Measurements from ENCODE around the gene SPTA1. TPM values are rescaled to one million over a fixed set of nuclear protein-coding genes. Genes with fewer than 3 reads are reported as not detected.

Gene SPTA1
- total and polyA plus RNA-seq, 2 of the 8 experiments (the other 6 are each of a cell fraction or from before 2014, with no cell fraction given) = not detected

DNA sequence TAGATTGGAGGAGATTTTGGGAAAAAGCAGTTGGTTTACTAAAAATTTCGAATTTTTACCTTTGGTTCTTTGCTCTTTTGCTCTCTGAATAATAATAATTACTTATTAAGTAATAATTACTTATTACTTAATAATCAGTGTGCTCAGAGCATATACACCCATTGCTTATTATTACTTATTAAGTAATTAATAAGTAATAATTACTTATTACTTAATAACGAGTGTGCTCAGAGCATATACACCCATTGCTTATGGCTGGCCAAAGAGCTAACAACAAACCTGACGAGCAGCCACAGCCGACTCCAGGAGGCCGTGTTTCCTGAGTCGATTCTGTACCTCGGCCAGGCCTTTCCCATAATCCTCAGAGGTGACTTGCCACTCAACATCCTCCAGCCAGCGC is 20.5 kb downstream of the SPTA1 start:
- no peak overlapping the region for H2AFZ ChIP-seq (ENCODE audit: low read length)
- CTCF ChIA-PET (ENCODE audit: partially characterized antibody) = interaction anchor here (0.5 kb wide), 1 partner anchor 181 kb away, joined by 3 read pairs; no protein-coding TSS in a partner anchor
- TF ChIP-seq SAP30 (IDR thresholded peaks at IDR 0.05; ENCODE audit: insufficient read depth, insufficient replicate concordance, low read length) (no peak), JUND (IDR thresholded peaks at IDR 0.05; ENCODE audit: low read length) (no peak), RFX5 (IDR thresholded peaks at IDR 0.05; ENCODE audit: borderline replicate concordance, low read depth, low read length) (no peak), ZNF274 (IDR thresholded peaks at IDR 0.05; ENCODE audit: borderline replicate concordance, extremely low read depth, low read length) (no peak), CTBP2 (IDR thresholded peaks at IDR 0.05; ENCODE audit: borderline replicate concordance, insufficient read depth, insufficient read length, low read length) (no peak), CHD1 (IDR thresholded peaks at IDR 0.05; ENCODE audit: low read depth, low read length) (no peak), POU5F1 (IDR thresholded peaks at IDR 0.05; ENCODE audit: low read depth, low read length) (no peak), SP1 (IDR thresholded peaks at IDR 0.05; ENCODE audit: low read depth, low read length) (no peak), SUZ12 (IDR thresholded peaks at IDR 0.05; ENCODE audit: low read length) (no peak), GTF2F1 (IDR thresholded peaks at IDR 0.05; ENCODE audit: borderline replicate concordance, low read depth, low read length) (no peak), RAD21 (IDR thresholded peaks at IDR 0.05 in 1 of 2, conservative IDR thresholded peaks at IDR 0.05 in 1 of 2; ENCODE audit: low read depth in 2 of 2, low read length in 2 of 2) (no peak), NRF1 (IDR thresholded peaks at IDR 0.05; ENCODE audit: low read depth, low read length) (no peak), TCF12 (IDR thresholded peaks at IDR 0.05; ENCODE audit: low read depth, low read length) (no peak)
- TF ChIP-seq, protein P1, sequence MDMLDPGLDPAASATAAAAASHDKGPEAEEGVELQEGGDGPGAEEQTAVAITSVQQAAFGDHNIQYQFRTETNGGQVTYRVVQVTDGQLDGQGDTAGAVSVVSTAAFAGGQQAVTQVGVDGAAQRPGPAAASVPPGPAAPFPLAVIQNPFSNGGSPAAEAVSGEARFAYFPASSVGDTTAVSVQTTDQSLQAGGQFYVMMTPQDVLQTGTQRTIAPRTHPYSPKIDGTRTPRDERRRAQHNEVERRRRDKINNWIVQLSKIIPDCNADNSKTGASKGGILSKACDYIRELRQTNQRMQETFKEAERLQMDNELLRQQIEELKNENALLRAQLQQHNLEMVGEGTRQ (IDR thresholded peaks at IDR 0.05; ENCODE audit: low read length) = no peak

More for the DNA sequence above, 20.5 kb downstream of the SPTA1 start:
- Histone ChIP-seq H4K91ac (replicated peaks; ENCODE audit: insufficient read length, low read length) (no peak overlapping the region), H3K9ac (replicated peaks in 1 of 4; ENCODE audit: extremely low read depth in 1 of 4, low read depth in 3 of 4, low read length in 3 of 4) (no peak overlapping the region), H3K23me2 (ENCODE audit: low read depth, low read length) (no peaks in the 10 kb centered on the region), H2BK20ac (ENCODE audit: low read length) (no peak overlapping the region), H3K4me1 (replicated peaks in 1 of 4; ENCODE audit: control insufficient read depth in 3 of 4, insufficient read depth in 4 of 4, low read length in 3 of 4) (no peaks in the 10 kb centered on the region), H2BK12ac (ENCODE audit: low read depth, low read length) (no peak overlapping the region), H3K4me2 (ENCODE audit: insufficient read depth in 1 of 2, low read depth in 2 of 2, low read length in 2 of 2) (no peak overlapping the region), H3K79me1 (ENCODE audit: low read depth, low read length) (no peaks in the 10 kb centered on the region), H3K56ac (replicated peaks; ENCODE audit: insufficient read length, low read depth, low read length) (no peak overlapping the region), H3K18ac (ENCODE audit: extremely low read depth, low read length) (no peak overlapping the region), H2BK5ac (ENCODE audit: low read depth, low read length) (no peak overlapping the region), H3K14ac (ENCODE audit: insufficient read length) (no peak overlapping the region), H3K27me3 (replicated peaks in 1 of 4; ENCODE audit: control insufficient read depth in 3 of 4, extremely low read depth in 1 of 4, insufficient read depth in 3 of 4, low read length in 3 of 4) (no peaks in the 10 kb centered on the region), H2BK15ac (ENCODE audit: low read length) (no peak overlapping the region), H2AK5ac (ENCODE audit: low read depth, low read length) (no peak overlapping the region), H3K4ac (replicated peaks; ENCODE audit: insufficient read length, low read depth, low read length) (no peak overlapping the region), H3K9me3 (ENCODE audit: insufficient read depth in 2 of 2, low read depth in 1 of 2, low read length in 1 of 2) (no peaks in the 10 kb centered on the region), H3K23ac (ENCODE audit: insufficient read length) (no peak overlapping the region), H2BK120ac (replicated peaks; ENCODE audit: low read depth, low read length) (no peak overlapping the region), H3K27ac (ENCODE audit: low read depth, low read length) (no peak overlapping the region), H4K8ac (ENCODE audit: extremely low read depth, insufficient read depth, low read length) (no peak overlapping the region), H3K4me3 (ENCODE audit: extremely low read depth in 1 of 4, insufficient read depth in 2 of 4, low read depth in 3 of 4, low read length in 4 of 4) (no peak overlapping the region), H3K36me3 (ENCODE audit: control insufficient read depth in 2 of 4, insufficient read depth in 4 of 4, low read length in 3 of 4) (no peaks in the 10 kb centered on the region), H4K20me1 (replicated peaks in 1 of 2; ENCODE audit: control insufficient read depth in 1 of 2, insufficient read depth in 2 of 2, low read length in 2 of 2) (no peaks in the 10 kb centered on the region), H3K79me2 (ENCODE audit: control insufficient read depth in 1 of 2, insufficient read depth in 2 of 2, low read length in 2 of 2) (no peaks in the 10 kb centered on the region), H4K5ac (ENCODE audit: insufficient read length, low read depth, low read length) (no peak overlapping the region)
- FAIRE-seq (no peak), DNase-seq (ENCODE audit: low read depth in 1 of 2, low spot score in 2 of 2) (no peak)
- POLR2A ChIA-PET (ENCODE audit: partially characterized antibody) = no interaction called here
- 82% methylated on average over 8 of the region's 8 CpGs; no CpG with 5 or more reads in 1 of the 2 experiments for WGBS, 2 experiments (ENCODE audit: extremely low coverage in 1 of 2, insufficient coverage in 1 of 2, insufficient read length in 1 of 2, insufficient replicate concordance in 2 of 2, low coverage in 1 of 2, low lambda C conversion rate in 2 of 2, missing lambda C conversion rate in 1 of 2)
